HG03175 (cell line): ENCODE measurements around the gene PUS3.
"Not testable (repeated sequence)": the region's sequence is repeated elsewhere in the genome, so short reads cannot be mapped to it uniquely, and the experiment has no call there.

Source experiments
- ATAC-seq: cut with Tn5 transposase; IDR thresholded peaks from one replicate; pipeline ENCODE4 v1.9.1; 2021; ENCODE audit warnings: mild to moderate bottlenecking, moderate library complexity; ENCODE audit not compliant: unreplicated experiment

The PUS3 gene

GRCh38 chr11:125873881-125874555 is 29.0 kb downstream of the PUS3 start:
- no peak for ATAC-seq

GRCh38 chr11:125872138-125872491 is 30.9 kb downstream of the PUS3 start:
- no peak for ATAC-seq

- no peak for ATAC-seq
Measured at GRCh38 chr11:125871391-125872137, 31.4 kb downstream of the PUS3 start.

- ATAC-seq = no peak
Measured at GRCh38 chr11:125869521-125869920, 33.5 kb downstream of the PUS3 start.

- not testable (repeated sequence) for ATAC-seq
Measured at GRCh38 chr11:125865354-125865753, 37.7 kb downstream of the PUS3 start.

GRCh38 chr11:125862786-125863185 is 40.2 kb downstream of the PUS3 start:
- ATAC-seq = not testable (repeated sequence)

- not testable (repeated sequence) for ATAC-seq
Measured at GRCh38 chr11:125857670-125858069, 45.3 kb downstream of the PUS3 start.

- no peak for ATAC-seq
Measured at GRCh38 chr11:125846188-125846587, 56.8 kb downstream of the PUS3 start.
